Gastroesophageal sphincter (tissue), 4 donors: ENCODE data around the gene BIK. TPM values are rescaled to one million over a fixed set of nuclear protein-coding genes. Genes with fewer than 3 reads are reported as not detected.

Source experiments
- ATAC-seq: fragments of 150-250 bp; one replicate; pipeline ENCODE4 v1.9.1; 2016; ENCODE audit warnings: mild to moderate bottlenecking, moderate library complexity
- H3K27ac ChIP-seq, 4 donors: fragments of 200-600 bp; sonication (generic) in 3 of 4; 1 replicate in 3 of 4; 2 replicates in 1 of 4; pipeline ENCODE4 v1.5.1; 2016 to 2019
- H3K27me3 ChIP-seq: fragments of 200-600 bp; sonication (generic); one replicate; pipeline ENCODE4 v1.5.1; 2019
- H3K36me3 ChIP-seq, 2 donors: fragments of 200-600 bp; sonication (generic); one replicate each; pipeline ENCODE4 v1.5.1; 2019; ENCODE audit warnings: control low read depth in 1 of 2
- H3K4me1 ChIP-seq, 3 donors: fragments of 200-600 bp; sonication (generic); 1 replicate in 2 of 3; 2 replicates in 1 of 3; pipeline ENCODE4 v1.5.1; 2016 to 2019; ENCODE audit warnings: control low read depth in 2 of 3
- H3K4me3 ChIP-seq, 2 donors: fragments of 200-600 bp; sonication (generic); one replicate each; pipeline ENCODE4 v1.5.1; 2019; ENCODE audit warnings: mild to moderate bottlenecking in 1 of 2, moderate library complexity in 1 of 2
- H3K9me3 ChIP-seq, 3 donors: fragments of 200-600 bp; sonication (generic); one replicate each; pipeline ENCODE4 v1.5.1; 2017 to 2019; ENCODE audit warnings: control low read depth in 2 of 3
- CTCF ChIP-seq, 4 experiments: fragments of 200-600 bp in 2 of 4; fragments of 450-650 bp in 2 of 4; sonication (generic) in 1 of 4; IDR thresholded peaks; one replicate each; pipeline ENCODE4 v1.5.1; 2017 to 2019; ENCODE audit warnings: antibody characterized with exemption in 4 of 4, mild to moderate bottlenecking in 2 of 4, moderate library complexity in 2 of 4
- EP300 ChIP-seq: sonication (generic); formaldehyde crosslinking; IDR thresholded peaks from one replicate; pipeline ENCODE4 v1.6.1; 2017; ENCODE audit warnings: antibody characterized with exemption, mild to moderate bottlenecking
- POLR2A ChIP-seq, 2 donors: fragments of 450-650 bp; IDR thresholded peaks; one replicate each; pipeline ENCODE4 v1.6.1; 2017; ENCODE audit warnings: antibody characterized with exemption in 2 of 2, mild to moderate bottlenecking in 2 of 2, moderate library complexity in 1 of 2
- POLR2AphosphoS5 ChIP-seq: sonication (generic); formaldehyde crosslinking; IDR thresholded peaks from one replicate; pipeline ENCODE4 v1.6.1; 2017; ENCODE audit warnings: antibody characterized with exemption
- WGBS, 2 donors: methylation state at CpG; one replicate each; pipeline ENCODE4 v1.1.5; 2018; ENCODE audit warnings: low coverage in 1 of 2; 5-methylcytosine and 5-hydroxymethylcytosine counted together
- total RNA-seq, 4 donors: library from RNA; depleted of rRNA; stranded (reverse); fragments of >200 nt; gene quantifications; one replicate each; pipeline ENCODE4 v1.1.0, GENCODE V29; 2016

The BIK gene
- total RNA-seq, 4 donors from 2014 or later: 1.7 TPM; not detected in 3

- Histone ChIP-seq H3K27ac (no peak overlapping the region), H3K27me3 (peaks cover 8% of the 10 kb centered on the region), H3K36me3 (peaks cover 0 to 19% of the 10 kb centered on the region in 2 donors), H3K4me1 (peaks cover 0 to 13% (median 0%) of the 10 kb centered on the region in 3 donors), H3K9me3 (no peaks in the 10 kb centered on the region), H3K4me3 (no peak overlapping the region)
- ATAC-seq: no peak
- no peak for TF ChIP-seq CTCF (IDR thresholded peaks at IDR 0.05)
- no peak for TF ChIP-seq POLR2AphosphoS5
- no peak for TF ChIP-seq POLR2A (IDR thresholded peaks at IDR 0.05)
- no peak for TF ChIP-seq EP300
- WGBS, 2 donors: 94% methylated on average over 3 of the region's 17 CpGs; no CpG with 5 or more reads in 1 of the 2 donors
These were observed 16.8 kb downstream of the BIK start for GRCh38 chr22:43127166-43127908.

GRCh38 chr22:43128116-43128515 is 17.6 kb downstream of the BIK start:
- no peak overlapping the region for H3K27ac ChIP-seq
- 47% methylated on average over 3 of the region's 13 CpGs; no CpG with 5 or more reads in 1 of the 2 donors for WGBS, 2 donors
- H3K4me1 ChIP-seq: peaks cover 0 to 14% (median 0%) of the 10 kb centered on the region in 3 donors
- peaks cover 0 to 27% of the 10 kb centered on the region in 2 donors for H3K36me3 ChIP-seq
- TF ChIP-seq CTCF (IDR thresholded peaks at IDR 0.05) (peak in 1 of 4 experiments; percentile 5), EP300 (no peak)
- H3K27me3 ChIP-seq: peaks cover 8% of the 10 kb centered on the region
- ATAC-seq: no peak
- no peak overlapping the region for H3K4me3 ChIP-seq
- no peaks in the 10 kb centered on the region for H3K9me3 ChIP-seq

- no peak for ATAC-seq
- Histone ChIP-seq H3K36me3 (peaks cover 0 to 36% of the 10 kb centered on the region in 2 donors), H3K4me1 (peaks cover 0 to 14% (median 0%) of the 10 kb centered on the region in 3 donors), H3K9me3 (no peaks in the 10 kb centered on the region), H3K4me3 (no peak overlapping the region), H3K27ac (no peak overlapping the region), H3K27me3 (peaks cover 8% of the 10 kb centered on the region)
- TF ChIP-seq CTCF (IDR thresholded peaks at IDR 0.05): no peak
- WGBS, 2 donors: 66 to 80% methylated on average over 2 to 13 of the region's 20 CpGs
These were observed 18.4 kb downstream of the BIK start for GRCh38 chr22:43128928-43129424.

- H3K36me3 ChIP-seq: peaks cover 0 to 43% of the 10 kb centered on the region in 2 donors
- peaks cover 8% of the 10 kb centered on the region for H3K27me3 ChIP-seq
- no peak for ATAC-seq
- TF ChIP-seq POLR2AphosphoS5 (no peak), EP300 (no peak), POLR2A (IDR thresholded peaks at IDR 0.05) (no peak), CTCF (IDR thresholded peaks at IDR 0.05) (no peak)
- no peak overlapping the region for H3K4me3 ChIP-seq
- 59 to 74% methylated on average over 4 to 7 of the region's 16 CpGs for WGBS, 2 donors
- H3K27ac ChIP-seq: no peak overlapping the region
- peaks cover 0 to 14% (median 0%) of the 10 kb centered on the region in 3 donors for H3K4me1 ChIP-seq
- no peaks in the 10 kb centered on the region for H3K9me3 ChIP-seq
These were observed 19.2 kb downstream of the BIK start for GRCh38 chr22:43129426-43130425.
